CD1c-positive myeloid dendritic cell (primary cell): ENCODE data around the gene E2F1.
"Not testable (repeated sequence)": the region's sequence is repeated elsewhere in the genome, so short reads cannot be mapped to it uniquely, and the experiment has no call there.

Source experiments
- DNase-seq: peaks from one replicate; pipeline ENCODE4 v3.0.0-alpha.2; 2016; ENCODE audit errors: extremely low spot score

The E2F1 gene

DNA sequence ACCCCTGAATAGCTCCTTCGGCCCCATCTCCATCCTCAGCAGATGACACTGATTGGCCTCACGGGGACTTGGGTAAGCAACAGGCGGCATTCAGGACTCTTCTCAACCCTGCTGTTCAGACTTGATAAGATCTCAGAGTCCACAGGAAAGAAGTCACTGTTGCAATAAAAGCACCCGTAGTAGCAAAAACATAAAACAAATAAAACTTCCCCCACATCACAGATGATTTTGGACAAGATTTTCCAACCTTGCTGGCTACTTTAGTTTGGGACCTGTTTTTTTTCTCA lies 41.2 kb downstream of the E2F1 start:
- DNase-seq, result no peak

DNA sequence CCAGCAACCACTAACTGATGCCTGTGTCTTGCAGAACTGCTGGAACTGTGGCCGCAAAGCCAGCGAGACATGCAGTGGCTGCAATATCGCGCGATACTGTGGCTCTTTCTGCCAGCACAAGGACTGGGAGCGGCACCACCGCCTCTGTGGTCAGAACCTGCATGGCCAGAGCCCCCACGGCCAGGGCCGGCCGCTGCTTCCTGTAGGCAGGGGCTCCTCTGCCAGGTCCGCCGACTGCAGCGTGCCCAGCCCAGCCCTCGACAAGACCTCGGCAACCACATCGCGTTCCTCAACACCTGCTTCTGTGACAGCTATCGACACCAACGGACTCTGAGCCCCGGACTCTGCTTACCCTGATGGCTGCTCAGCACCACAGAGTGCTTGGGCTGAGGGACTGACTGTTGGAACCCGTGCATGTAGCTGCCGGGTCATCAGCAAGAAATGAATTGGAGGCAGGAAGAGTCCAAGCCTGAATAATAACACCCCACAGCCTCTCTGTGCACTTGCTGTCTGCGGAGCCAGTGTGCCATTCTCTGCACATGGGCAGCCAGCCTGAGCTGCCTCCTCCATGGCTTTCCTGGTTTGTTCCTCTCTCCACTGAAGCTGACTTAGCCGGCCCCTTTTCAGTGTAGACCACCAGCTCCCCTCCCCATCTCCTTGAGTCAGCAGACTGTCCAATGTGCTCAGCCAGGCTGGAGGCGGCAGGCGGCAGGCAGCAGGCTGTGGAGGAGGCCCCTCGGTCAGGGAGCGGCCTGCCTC lies 41.7 kb downstream of the E2F1 start:
- DNase-seq, result no peak

DNA sequence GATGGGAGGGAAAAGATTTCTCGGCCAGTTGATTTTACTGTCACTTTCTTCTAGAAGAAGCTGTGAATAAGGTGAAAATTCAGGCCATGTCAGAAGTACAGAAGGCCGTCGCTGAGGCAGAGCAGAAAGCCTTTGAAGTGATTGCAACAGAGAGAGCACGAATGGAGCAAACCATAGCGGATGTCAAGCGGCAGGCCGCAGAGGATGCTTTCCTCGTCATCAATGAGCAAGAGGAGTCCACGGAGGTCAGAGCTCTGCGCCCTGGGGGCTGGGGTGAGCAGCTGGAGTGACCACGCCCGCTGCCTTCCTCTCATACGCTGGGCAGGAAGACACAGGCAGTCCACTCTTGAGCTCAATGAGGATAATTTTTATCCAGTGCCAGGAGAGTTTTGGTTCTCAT lies 45.9 kb downstream of the E2F1 start:
- DNase-seq, result no peak

DNA sequence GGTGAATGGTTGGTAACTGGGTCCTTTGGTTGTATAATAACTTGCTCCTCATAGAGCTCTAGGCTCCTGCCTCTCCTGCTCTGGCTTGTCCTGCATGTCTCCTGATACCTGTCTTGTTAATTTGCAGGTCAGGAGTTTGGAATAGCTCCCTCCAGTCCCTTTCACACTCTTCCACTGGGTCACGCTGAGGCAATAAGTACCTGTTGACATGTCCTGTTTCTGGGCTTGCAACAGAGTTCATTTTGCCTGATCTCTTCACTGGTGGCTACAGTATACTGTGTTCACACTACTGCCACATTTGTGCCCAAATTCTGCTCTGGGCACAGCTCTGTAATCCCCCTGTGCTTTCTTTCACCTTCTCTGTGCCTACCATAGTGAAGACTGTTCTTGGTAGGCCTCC lies 49.4 kb downstream of the E2F1 start:
- DNase-seq, result no peak

DNA sequence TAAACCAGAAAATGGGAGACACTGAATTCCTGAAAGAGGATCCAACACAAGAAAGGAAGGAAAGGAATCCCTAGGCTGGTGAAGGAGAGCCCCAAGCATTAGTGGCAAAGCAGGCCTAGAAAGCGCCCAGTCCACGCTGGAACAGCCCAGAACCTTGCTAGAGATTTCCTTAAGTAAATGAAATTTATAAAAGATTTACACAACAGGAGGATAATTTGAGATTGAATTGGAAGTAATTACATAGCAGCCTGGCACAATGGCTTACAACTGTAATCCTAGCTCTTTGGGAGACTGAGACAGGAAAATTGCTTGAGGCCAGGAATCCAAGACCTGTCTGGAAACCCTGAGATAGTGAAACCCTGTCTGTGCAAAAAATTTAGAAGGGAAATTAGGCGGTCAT lies 50.8 kb downstream of the E2F1 start:
- no peak for DNase-seq

DNA sequence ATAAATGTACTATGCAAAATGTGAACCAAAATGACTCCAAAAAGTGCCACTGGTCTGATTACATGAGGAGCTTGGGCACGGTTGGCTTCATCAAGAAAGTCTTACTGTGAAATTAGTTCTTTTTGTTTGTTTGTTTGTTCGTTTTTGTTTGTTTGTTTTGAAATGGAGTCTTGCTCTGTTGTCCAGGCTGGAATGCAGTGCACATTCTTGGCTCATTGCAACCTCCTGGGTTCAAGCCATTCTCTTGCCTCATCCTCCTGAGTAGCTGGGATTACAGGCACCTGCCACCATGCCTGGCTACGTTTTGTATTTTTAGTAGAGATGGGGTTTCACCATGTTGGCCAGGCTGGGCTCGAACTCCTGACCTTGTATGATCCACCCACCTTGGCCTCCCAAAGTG lies 54.3 kb downstream of the E2F1 start:
- not testable (repeated sequence) for DNase-seq

DNA sequence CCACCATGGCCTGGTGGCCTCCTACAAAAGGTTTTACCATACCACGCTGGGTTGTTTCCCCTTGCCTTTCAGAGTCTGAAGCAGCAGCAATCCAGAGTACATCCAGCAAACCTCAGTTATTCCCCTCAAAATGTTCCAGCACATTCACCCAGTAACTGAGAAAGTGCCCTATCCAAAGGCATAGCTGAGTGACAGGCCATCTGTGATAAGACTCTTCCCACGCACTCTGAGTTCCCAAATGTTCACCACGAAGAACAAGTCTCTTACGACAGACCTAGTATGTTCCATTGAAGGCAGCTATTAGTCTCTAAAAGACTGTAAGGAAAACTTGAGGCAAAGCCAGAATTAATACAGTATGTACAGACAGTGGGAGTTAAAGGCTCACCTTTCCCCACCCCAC lies 55.7 kb downstream of the E2F1 start:
- DNase-seq, result no peak

DNA sequence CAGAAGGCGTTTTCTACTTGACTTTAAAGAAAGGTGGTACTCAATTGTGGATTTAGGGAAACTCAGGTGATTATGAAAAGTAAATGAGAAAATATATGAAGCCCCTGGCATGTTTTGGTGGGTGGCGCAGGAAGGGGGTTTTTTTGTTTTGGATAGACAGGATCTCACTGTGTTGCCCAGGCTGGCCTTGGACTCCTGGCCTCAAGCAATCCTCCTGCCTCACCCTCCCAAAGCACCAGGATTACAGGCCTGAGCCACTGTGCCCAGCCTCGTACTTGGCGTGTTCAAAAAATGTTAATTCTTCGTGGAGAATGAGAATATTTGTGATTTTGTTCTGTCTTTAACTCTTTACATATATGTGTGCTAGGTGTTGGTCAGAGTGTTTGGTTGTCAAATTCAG lies 56.2 kb downstream of the E2F1 start:
- DNase-seq, result no peak

DNA sequence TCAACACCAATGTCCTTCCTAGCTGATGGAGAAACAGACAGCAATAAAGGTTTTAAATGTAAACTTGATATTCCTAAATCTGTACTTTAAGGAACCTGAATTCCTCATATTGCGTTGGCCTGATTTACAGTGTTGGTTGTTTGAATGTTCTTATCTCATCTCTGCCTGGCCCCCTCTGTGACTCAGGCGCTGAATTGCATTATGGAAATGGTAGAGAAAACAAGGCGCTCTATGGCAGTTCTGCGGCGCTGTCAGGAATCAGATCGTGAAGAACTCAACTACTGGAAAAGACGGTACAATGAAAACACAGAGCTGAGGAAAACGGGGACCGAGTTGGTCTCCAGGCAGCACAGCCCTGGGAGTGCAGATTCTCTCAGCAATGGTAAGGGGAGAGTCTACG lies 56.7 kb downstream of the E2F1 start:
- DNase-seq, result no peak

DNA sequence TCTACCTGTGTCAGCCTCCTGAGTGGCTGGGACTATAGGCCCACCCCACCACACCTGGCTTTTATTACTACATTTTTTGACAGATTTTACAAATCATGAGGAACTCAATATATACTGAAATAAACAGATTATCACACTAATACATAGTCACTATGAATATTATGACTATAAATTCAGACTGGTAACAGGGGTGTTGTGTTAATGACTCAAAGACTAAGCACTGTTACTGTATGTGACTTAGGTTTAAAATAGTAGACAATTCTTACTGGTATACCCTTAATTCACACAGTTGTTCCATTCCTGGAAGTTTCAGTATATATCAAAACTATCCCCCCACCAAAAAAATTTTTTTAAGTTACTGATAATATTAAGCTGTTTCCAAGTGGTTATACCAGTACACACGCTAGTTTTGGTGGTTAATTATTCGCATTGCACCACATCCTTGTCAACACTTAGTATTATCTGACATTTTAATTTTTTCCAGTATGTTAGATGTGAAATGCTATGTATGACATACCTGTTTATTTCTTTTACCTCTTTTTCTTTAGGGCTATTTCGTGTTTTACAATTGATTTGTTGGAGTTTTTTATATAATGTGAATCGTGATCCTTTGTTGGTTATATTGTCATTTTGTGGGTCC lies 58.5 kb downstream of the E2F1 start:
- no peak for DNase-seq

DNA sequence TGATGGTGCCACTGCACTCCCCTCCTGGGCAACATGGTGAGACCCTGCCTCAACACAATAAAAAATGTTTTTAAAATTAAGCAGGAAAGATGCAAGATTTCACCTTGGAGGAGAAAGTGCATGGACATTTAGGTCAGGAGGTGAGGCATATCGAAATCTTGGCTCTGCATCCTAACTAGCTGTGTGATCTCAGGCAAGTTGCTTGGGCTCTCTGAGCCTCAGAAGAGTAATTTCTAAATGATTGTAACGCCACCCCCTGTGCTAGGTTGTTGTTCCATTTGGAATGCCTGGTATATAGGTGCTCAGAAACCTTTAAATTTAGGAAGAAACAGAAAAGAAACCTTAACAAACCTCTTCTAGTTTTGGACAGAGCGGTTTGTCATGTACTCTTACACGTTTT lies 60.0 kb downstream of the E2F1 start:
- no peak for DNase-seq
